ENCODE results near the gene RRP1.

- no peak for TF ChIP-seq GATA3 (IDR thresholded peaks at IDR 0.05; ENCODE audit: low read depth, low read length)
- no peak for TF ChIP-seq GATA2 (IDR thresholded peaks at IDR 0.05; ENCODE audit: low read depth, low read length)
Measured at GRCh38 chr21:43801006-43801783, 11.8 kb downstream of the RRP1 start.

Data from SH-SY5Y (cell line).